ENCODE data around the gene ALX4.

GRCh38 chr11:44315947-44316658 lies 6.2 kb upstream of the ALX4 start:
- TF ChIP-seq, protein P1, sequence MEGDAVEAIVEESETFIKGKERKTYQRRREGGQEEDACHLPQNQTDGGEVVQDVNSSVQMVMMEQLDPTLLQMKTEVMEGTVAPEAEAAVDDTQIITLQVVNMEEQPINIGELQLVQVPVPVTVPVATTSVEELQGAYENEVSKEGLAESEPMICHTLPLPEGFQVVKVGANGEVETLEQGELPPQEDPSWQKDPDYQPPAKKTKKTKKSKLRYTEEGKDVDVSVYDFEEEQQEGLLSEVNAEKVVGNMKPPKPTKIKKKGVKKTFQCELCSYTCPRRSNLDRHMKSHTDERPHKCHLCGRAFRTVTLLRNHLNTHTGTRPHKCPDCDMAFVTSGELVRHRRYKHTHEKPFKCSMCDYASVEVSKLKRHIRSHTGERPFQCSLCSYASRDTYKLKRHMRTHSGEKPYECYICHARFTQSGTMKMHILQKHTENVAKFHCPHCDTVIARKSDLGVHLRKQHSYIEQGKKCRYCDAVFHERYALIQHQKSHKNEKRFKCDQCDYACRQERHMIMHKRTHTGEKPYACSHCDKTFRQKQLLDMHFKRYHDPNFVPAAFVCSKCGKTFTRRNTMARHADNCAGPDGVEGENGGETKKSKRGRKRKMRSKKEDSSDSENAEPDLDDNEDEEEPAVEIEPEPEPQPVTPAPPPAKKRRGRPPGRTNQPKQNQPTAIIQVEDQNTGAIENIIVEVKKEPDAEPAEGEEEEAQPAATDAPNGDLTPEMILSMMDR (IDR thresholded peaks at IDR 0.05; ENCODE audit: low read length): no peak
- no peak for TF ChIP-seq EZH2 (optimal IDR thresholded peaks at IDR 0.05; ENCODE audit: low read depth, low read length)

Measured in MM.1S (cell line).